PFSK-1 (cell line): ENCODE measurements around the gene PNMA1.

Experiments
- FOXP2 ChIP-seq: optimal IDR thresholded peaks from 2 replicates; pipeline ENCODE3; 2011; ENCODE audit warnings: borderline replicate concordance, control low read depth, inconsistent platforms; ENCODE audit not compliant: insufficient read depth; ENCODE audit errors: extremely low read length, extremely low read depth
- POLR2AphosphoS5 ChIP-seq: IDR thresholded peaks from 2 replicates; pipeline ENCODE4 v1.6.1; 2012; ENCODE audit warnings: low read depth, mild to moderate bottlenecking, control low read depth, low read length, moderate library complexity
- REST ChIP-seq, 2 experiments: IDR thresholded peaks; 2 replicates each; pipeline versions ENCODE4 v1.6.1 to v1.8.0; 2011 to 2012; ENCODE audit warnings: low read depth in 2 of 2, low read length in 2 of 2, control low read depth in 1 of 2, inconsistent platforms in 1 of 2, mild to moderate bottlenecking in 1 of 2, moderate library complexity in 1 of 2; ENCODE audit not compliant: insufficient read depth in 1 of 2
- SIN3A ChIP-seq: IDR thresholded peaks from 2 replicates; pipeline ENCODE4 v1.6.1; 2012; ENCODE audit warnings: mild to moderate bottlenecking, low read length, moderate library complexity, borderline replicate concordance; ENCODE audit not compliant: insufficient read depth
- TAF1 ChIP-seq: IDR thresholded peaks from 2 replicates; pipeline ENCODE4 v1.6.1; 2012; ENCODE audit warnings: low read length, control low read depth, borderline replicate concordance; ENCODE audit not compliant: insufficient read depth

PNMA1 gene

GRCh38 chr14:73662487-73662943 lies 51.7 kb downstream of the PNMA1 start:
- TF ChIP-seq FOXP2 (no peak), REST (IDR thresholded peaks at IDR 0.05; ENCODE audit: insufficient read depth in 1 of 2, low read depth in 2 of 2, low read length in 2 of 2) (no peak), SIN3A (no peak), POLR2AphosphoS5 (no peak), TAF1 (no peak)

DNA sequence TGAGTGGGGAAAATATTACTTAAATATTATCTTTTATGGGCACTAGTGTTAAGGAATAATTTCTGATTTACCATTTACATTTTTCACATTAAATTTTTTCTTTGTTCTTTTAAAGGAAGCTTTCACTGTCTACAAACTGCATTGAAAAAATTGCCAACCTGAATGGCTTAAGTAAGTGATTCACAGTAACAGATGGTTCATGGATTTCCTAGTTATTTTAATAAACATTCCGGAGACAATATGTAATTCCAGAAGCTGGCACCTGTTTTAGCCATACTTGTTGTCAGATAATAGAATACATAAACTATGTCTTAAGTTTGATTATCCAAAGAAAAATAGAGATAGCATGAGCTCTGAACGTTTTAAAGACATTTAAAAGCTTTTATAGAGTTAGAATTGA lies 52.3 kb downstream of the PNMA1 start:
- TF ChIP-seq FOXP2 = no peak
- no peak for TF ChIP-seq SIN3A
- no peak for TF ChIP-seq REST (IDR thresholded peaks at IDR 0.05; ENCODE audit: insufficient read depth in 1 of 2, low read depth in 2 of 2, low read length in 2 of 2)
- no peak for TF ChIP-seq TAF1
- no peak for TF ChIP-seq POLR2AphosphoS5
